ENCODE measurements around the gene CPLANE2.
"Not testable (repeated sequence)": the region's sequence is repeated elsewhere in the genome, so short reads cannot be mapped to it uniquely, and the experiment has no call there.

Gene CPLANE2

GRCh38 chr1:16208270-16208987 is 28.6 kb downstream of the CPLANE2 start:
- no peak for DNase-seq (ENCODE audit: low spot score)

GRCh38 chr1:16207318-16208269 is 29.4 kb downstream of the CPLANE2 start:
- DNase-seq (ENCODE audit: low spot score) = peak; percentile 29

- DNase-seq (ENCODE audit: low spot score) = peak; percentile 97
Measured at GRCh38 chr1:16206547-16207317, 30.3 kb downstream of the CPLANE2 start.

GRCh38 chr1:16205891-16206546 is 31.0 kb downstream of the CPLANE2 start:
- no peak for DNase-seq (ENCODE audit: low spot score)

DNA sequence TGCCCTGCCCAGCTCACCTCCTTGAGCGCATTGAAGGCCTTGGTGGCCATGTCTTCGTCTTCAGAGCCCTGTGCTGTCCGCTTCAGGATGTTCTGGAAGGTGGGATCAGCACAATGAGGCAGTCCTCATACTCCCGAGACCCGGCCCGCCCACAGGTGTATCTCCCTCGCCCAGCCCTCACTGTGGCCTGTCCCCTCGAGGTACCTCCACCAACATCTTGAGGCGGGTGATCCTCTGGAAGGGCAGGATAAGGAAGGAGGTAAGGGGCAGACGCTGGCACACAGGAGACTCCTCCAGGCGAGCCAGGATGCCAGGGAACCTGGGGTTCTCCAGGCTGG is 31.7 kb downstream of the CPLANE2 start:
- DNase-seq (ENCODE audit: low spot score) = no peak

- no peak for DNase-seq (ENCODE audit: low spot score)
Measured at GRCh38 chr1:16204634-16205333, 32.2 kb downstream of the CPLANE2 start.

GRCh38 chr1:16204216-16204615 is 32.8 kb downstream of the CPLANE2 start:
- DNase-seq (ENCODE audit: low spot score) = no peak

GRCh38 chr1:16203550-16203949 is 33.4 kb downstream of the CPLANE2 start:
- no peak for DNase-seq (ENCODE audit: low spot score)

GRCh38 chr1:16202281-16203210 is 34.4 kb downstream of the CPLANE2 start:
- DNase-seq (ENCODE audit: low spot score) = no peak

DNA sequence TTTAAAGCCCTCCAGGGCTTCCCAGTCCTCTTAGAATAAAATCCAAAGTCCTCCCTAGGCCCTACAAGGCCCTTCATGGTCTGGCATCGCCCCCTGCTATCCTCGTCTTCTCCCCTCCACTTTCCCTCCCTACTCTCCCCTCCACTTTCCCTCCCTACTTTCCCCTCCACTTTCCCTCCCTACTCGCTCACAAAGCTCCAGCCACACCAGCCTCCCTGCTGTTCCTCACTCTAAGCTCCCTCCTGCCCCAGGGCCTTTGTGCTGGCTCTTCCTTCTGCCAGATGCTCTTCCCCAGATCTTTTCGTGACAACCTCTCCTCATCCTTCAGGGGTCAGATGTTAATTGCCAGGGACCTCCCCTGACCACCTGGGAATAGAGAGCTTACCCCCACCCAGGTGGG is 37.3 kb downstream of the CPLANE2 start:
- DNase-seq (ENCODE audit: low spot score) = no peak

GRCh38 chr1:16199157-16199501 is 37.9 kb downstream of the CPLANE2 start:
- DNase-seq (ENCODE audit: low spot score) = no peak

DNA sequence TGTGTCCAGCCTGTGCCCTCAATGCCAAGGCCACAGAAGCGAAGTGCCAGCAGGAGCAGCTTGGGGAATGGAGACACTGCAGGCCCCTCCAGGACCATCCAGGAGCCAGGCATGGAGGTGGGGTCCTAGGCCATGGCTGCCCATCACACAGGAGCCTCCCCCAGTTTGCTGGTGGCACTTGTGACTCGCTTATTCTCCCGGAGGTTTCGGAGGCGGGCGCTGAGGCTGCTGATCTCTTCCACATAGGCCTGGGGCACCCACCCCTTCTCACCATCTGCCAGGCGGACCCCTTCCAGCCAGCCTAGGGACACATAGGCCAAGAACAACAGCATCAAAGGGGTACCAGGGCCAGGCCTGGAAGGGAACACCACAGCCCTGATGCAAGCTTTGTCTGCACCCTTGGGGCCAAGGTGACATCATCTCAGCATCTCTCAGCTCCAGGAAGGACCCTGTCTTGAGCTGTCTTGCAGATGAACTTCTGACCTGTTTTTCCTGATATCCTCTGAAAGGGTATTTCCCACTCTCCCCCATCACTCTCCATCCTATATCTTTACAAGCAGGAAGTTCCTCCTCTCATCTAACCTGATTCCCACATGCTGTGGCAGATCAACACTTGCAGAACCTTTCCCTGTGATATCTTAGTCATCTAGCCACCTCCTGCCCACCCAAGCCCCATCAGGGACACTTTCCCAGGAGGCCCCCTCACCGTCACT is 38.4 kb downstream of the CPLANE2 start:
- DNase-seq (ENCODE audit: low spot score) = no peak

DNA sequence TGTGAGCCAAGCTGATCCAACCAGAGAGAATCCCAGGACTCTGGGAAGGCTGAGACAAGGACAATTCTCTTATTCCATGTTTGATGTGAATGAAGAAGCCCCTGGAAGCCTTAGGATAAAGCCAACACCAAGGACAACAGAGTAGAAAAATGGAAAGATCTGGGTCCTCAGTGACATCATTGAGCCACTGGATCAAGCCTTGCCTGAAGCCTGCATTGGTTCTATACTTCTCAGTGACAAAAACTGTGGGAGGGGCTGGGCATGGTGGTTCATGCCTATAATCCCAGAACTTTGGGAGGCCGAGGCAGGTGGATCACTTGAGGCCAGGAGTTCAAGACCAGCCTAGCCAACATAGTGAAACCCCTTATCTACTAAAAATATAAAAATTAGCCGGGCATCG is 40.1 kb downstream of the CPLANE2 start:
- DNase-seq (ENCODE audit: low spot score) = no peak

DNA sequence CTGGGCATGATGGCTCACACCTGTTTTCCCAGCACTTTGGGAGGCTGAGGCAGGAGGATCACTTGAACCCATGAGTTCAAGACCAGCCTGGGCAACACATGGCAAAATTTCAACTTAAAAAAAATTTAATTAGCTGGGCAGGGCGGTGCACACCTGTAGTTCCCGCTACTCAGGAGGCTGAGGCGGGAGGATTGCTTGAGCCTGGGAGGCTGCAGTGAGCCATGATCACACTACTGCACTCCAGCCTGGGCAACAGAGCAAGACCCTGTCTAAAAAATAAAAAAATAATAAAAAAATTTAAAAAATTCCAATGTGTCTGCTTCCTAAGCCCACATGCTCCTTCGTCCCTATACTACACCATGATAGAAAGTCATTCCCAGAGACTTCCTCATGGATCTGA is 40.8 kb downstream of the CPLANE2 start:
- not testable (repeated sequence) for DNase-seq (ENCODE audit: low spot score)

GRCh38 chr1:16195518-16195905 is 41.5 kb downstream of the CPLANE2 start:
- no peak for DNase-seq (ENCODE audit: low spot score)

GRCh38 chr1:16191916-16192546 is 45.0 kb downstream of the CPLANE2 start:
- DNase-seq (ENCODE audit: low spot score) = no peak

DNA sequence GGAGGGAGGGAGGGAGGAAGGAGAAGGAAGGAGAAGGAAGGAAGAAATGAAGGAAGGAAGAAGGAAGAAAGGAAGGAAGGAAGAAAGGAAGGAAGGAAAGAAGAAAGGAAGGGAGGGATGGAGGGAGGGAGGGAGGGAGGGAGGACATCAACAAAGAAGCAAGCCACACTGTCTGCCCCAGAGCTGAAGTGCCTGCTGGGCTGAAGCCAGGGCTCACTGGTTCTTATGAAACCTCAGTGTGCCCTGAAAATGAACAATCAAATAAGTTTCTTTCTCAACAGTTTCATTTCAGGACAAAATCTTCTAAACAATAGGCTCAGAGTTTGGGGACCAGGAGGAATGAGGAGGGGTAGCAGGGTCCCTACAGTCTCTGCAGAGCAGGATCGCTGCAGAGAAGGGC is 45.7 kb downstream of the CPLANE2 start:
- DNase-seq (ENCODE audit: low spot score) = no peak

DNA sequence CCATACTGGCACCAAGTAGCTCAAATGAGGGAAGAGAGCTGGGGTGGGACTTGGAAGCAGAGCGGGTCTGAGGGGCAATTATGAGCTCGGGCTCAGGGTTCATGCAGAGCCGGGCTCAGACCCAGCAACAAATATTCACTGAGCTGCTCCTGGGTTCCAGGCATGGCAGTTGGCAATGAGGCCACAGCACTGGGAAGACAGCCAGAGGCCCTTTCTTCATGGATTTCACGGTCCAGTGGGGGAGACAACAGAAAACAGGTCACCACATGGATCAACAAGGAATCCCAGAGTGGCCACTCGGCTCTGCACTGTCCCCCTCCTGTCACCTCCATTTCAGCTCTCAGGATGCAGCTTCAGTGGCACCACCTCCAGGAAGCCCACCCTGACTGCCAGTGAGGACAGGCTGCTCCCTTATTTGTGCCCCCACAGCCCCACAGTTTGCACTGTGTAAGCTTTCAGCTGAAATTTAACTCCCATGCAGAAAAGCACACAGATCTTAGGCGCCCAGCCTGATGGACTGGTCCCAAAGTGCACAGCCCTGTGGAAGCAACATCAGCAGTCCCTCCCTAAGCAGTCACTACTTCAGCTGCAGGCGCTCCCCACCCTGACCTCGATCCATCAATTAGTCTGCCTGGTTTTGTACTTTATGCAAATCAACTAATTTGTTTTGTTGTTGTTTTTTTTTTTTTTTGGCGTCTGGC is 46.9 kb downstream of the CPLANE2 start:
- peak; percentile 36 for DNase-seq (ENCODE audit: low spot score)

GRCh38 chr1:16189003-16189402 is 48.0 kb downstream of the CPLANE2 start:
- peak; percentile 24 for DNase-seq (ENCODE audit: low spot score)
